HAP-1 (cell line): ENCODE measurements around the gene PRKCG.

ENCODE experiments used
- DNase-seq, 2 experiments: peaks; one replicate each; pipeline ENCODE4 v3.0.0-alpha.2; 2016 to 2020; ENCODE audit warnings: low spot score in 2 of 2
- H3K27me3 ChIP-seq: fragments of 250-450 bp; sonication (Bioruptor Pico); 2 replicates; pipeline ENCODE4 v1.5.1; 2020; ENCODE audit warnings: low read depth, mild to moderate bottlenecking, moderate library complexity
- H3K36me3 ChIP-seq: fragments of 250-450 bp; sonication (Bioruptor Pico); replicated peaks from 2 replicates; pipeline ENCODE4 v1.5.1; 2020; ENCODE audit warnings: mild to moderate bottlenecking
- H3K4me1 ChIP-seq: fragments of 250-450 bp; sonication (Bioruptor Pico); 2 replicates; pipeline ENCODE4 v1.5.1; 2020; ENCODE audit warnings: mild to moderate bottlenecking
- H3K4me3 ChIP-seq: fragments of 250-450 bp; sonication (Bioruptor Pico); 2 replicates; pipeline ENCODE4 v1.5.1; 2020; ENCODE audit warnings: mild to moderate bottlenecking, moderate library complexity
- H3K9me3 ChIP-seq: fragments of 250-450 bp; sonication (Bioruptor Pico); 2 replicates; pipeline ENCODE4 v1.5.1; 2020; ENCODE audit warnings: mild to moderate bottlenecking, moderate library complexity
- in situ Hi-C: fragments of 300-500 bp; cut with MboI; formaldehyde crosslinking; loops from 3 replicates; pipeline ENCODE4 v1.14.3; 2020; ENCODE audit warnings: low sequenced_read_pairs, inconsistent platforms, mixed read lengths

The PRKCG gene

DNA sequence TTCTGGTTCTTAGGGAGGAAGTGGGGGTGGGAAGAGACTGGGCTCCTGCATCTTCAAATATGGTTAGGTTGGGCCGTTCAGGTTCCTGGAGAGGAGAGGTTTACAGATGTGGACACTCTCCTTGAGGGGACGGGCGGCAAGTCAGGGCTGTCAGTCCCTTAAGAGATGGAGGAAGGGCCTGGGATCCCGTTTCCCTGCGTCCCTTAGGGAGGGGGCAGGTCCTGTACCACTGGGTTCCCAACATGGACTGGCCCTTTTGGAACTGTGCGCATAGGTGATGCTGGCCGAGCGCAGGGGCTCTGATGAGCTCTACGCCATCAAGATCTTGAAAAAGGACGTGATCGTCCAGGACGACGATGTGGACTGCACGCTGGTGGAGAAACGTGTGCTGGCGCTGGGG lies 16.2 kb downstream of the PRKCG start:
- H3K27me3 ChIP-seq: peaks cover 5% of the 10 kb centered on the region; the same call in 1 of the 2 replicates
- H3K4me1 ChIP-seq: no peaks in the 10 kb centered on the region
- no peaks in the 10 kb centered on the region for H3K36me3 ChIP-seq
- in situ Hi-C loops: no loop called here
- no peaks in the 10 kb centered on the region for H3K9me3 ChIP-seq
- no peak for DNase-seq
- no peak overlapping the region for H3K4me3 ChIP-seq

GRCh38 chr19:53898636-53899341 lies 16.8 kb downstream of the PRKCG start:
- no peaks in the 10 kb centered on the region for H3K9me3 ChIP-seq
- H3K36me3 ChIP-seq: no peaks in the 10 kb centered on the region
- DNase-seq: peak in 1 of 2 experiments; percentile 72
- no peak overlapping the region for H3K4me3 ChIP-seq
- peaks cover 5% of the 10 kb centered on the region; the same call in 1 of the 2 replicates for H3K27me3 ChIP-seq
- H3K4me1 ChIP-seq: no peaks in the 10 kb centered on the region
- in situ Hi-C loops: no loop called here

- in situ Hi-C loops: no loop called here
- H3K4me1 ChIP-seq: no peaks in the 10 kb centered on the region
- DNase-seq: no peak
- no peak overlapping the region for H3K4me3 ChIP-seq
- H3K9me3 ChIP-seq: no peaks in the 10 kb centered on the region
- peaks cover 7% of the 10 kb centered on the region; the same call in 1 of the 2 replicates for H3K27me3 ChIP-seq
- no peaks in the 10 kb centered on the region for H3K36me3 ChIP-seq
Observed at GRCh38 chr19:53900191-53900860, 18.3 kb downstream of the PRKCG start.

DNA sequence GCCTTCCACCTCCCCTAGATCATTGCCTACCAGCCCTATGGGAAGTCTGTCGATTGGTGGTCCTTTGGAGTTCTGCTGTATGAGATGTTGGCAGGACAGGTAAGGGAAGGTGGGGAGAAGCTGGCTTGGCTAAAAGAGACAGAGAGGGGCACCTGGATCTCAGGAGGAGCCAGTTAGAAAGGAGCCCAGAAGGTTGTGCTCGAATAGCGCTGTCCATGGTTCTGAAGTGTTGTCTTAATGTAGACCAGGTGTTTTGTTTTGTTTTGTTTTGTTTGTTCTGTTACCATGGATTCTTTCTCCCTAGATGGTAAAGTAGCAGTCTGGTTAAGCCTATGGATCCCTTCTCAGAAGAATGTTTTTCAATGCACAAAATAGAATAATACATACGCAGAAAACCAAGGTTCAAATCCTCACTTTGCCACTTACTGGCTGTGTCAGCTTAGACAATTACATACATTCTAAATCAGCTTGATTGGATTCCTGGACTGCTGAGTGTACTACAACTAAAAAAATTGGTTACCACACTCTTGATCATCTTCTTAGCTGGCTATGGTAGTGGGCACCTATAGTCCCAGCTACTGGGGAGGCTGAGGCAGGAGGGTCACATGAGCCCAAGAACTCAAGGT lies 21.2 kb downstream of the PRKCG start:
- Histone ChIP-seq H3K9me3 (no peaks in the 10 kb centered on the region), H3K27me3 (peaks cover 7% of the 10 kb centered on the region), H3K36me3 (no peaks in the 10 kb centered on the region), H3K4me1 (no peaks in the 10 kb centered on the region), H3K4me3 (no peak overlapping the region)
- DNase-seq: peak in 1 of 2 experiments; percentile 72
- in situ Hi-C loops: no loop called here

GRCh38 chr19:53904909-53905308 lies 22.9 kb downstream of the PRKCG start:
- Histone ChIP-seq H3K4me1 (no peaks in the 10 kb centered on the region), H3K9me3 (no peaks in the 10 kb centered on the region), H3K27me3 (peaks cover 10% of the 10 kb centered on the region), H3K4me3 (no peak overlapping the region), H3K36me3 (no peaks in the 10 kb centered on the region)
- DNase-seq: no peak
- in situ Hi-C loops: no loop called here

DNA sequence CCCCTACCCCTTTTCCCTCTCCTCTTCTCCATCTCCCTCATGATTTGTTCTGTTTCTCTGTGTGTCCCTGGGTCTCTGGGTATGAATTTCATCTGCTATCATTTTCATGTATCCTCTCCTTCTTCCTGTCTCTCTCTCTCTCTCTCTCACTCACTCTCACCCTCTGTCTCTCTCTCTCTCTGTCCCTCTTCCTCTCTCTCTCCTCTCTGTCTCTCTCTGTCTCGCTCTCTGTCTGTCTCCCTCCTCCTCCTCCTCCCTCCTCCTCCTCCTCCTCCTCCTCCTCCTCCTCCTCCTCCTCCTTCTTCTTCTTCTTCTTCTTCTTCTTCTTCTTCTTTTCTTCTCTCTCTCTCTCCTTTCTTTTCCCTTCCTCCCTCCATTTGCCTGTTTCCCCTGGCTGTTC lies 23.8 kb downstream of the PRKCG start:
- DNase-seq: no peak
- in situ Hi-C loops: no loop called here
- peaks cover 14% of the 10 kb centered on the region for H3K27me3 ChIP-seq

DNA sequence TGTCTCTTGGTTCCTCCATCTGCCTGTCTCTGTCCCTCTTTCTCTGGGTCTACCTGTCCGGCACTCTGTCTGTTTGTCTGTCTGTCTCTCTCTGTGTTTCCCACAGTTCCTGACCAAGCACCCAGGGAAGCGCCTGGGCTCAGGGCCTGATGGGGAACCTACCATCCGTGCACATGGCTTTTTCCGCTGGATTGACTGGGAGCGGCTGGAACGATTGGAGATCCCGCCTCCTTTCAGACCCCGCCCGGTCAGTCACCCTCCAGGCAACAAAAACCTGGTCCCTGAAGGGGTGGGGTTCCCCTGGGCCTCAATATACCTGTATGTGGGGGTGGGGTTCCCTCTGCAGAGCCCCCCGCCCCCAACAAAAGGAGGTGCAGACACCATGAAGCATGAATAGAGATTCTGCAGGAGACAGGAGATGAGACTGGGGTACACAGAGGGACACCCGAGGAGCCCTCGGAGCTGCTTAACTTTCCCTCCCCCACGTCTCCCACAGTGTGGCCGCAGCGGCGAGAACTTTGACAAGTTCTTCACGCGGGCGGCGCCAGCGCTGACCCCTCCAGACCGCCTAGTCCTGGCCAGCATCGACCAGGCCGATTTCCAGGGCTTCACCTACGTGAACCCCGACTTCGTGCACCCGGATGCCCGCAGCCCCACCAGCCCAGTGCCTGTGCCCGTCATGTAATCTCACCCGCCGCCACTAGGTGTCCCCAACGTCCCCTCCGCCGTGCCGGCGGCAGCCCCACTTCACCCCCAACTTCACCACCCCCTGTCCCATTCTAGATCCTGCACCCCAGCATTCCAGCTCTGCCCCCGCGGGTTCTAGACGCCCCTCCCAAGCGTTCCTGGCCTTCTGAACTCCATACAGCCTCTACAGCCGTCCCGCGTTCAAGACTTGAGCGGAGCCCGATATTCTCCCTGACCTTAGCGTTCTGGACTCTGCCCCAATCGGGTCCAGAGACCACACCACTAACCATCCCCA lies 24.5 kb downstream of the PRKCG start:
- no peaks in the 10 kb centered on the region for H3K9me3 ChIP-seq
- H3K36me3 ChIP-seq: no peaks in the 10 kb centered on the region
- no peaks in the 10 kb centered on the region for H3K4me1 ChIP-seq
- in situ Hi-C loops: no loop called here
- peaks cover 14% of the 10 kb centered on the region for H3K27me3 ChIP-seq
- peak in 1 of 2 experiments; percentile 74 for DNase-seq
- H3K4me3 ChIP-seq: no peak overlapping the region

More for the DNA sequence above, 23.8 kb downstream of the PRKCG start:
- no peaks in the 10 kb centered on the region for H3K36me3 ChIP-seq
- no peaks in the 10 kb centered on the region for H3K9me3 ChIP-seq
- H3K4me1 ChIP-seq: no peaks in the 10 kb centered on the region
- no peak overlapping the region for H3K4me3 ChIP-seq

- H3K9me3 ChIP-seq: no peaks in the 10 kb centered on the region
- peaks cover 14% of the 10 kb centered on the region for H3K27me3 ChIP-seq
- no peaks in the 10 kb centered on the region for H3K4me1 ChIP-seq
- in situ Hi-C loops: no loop called here
- no peak for DNase-seq
- no peaks in the 10 kb centered on the region for H3K36me3 ChIP-seq
- H3K4me3 ChIP-seq: no peak overlapping the region
Observed at GRCh38 chr19:53907193-53907581, 25.2 kb downstream of the PRKCG start.

DNA sequence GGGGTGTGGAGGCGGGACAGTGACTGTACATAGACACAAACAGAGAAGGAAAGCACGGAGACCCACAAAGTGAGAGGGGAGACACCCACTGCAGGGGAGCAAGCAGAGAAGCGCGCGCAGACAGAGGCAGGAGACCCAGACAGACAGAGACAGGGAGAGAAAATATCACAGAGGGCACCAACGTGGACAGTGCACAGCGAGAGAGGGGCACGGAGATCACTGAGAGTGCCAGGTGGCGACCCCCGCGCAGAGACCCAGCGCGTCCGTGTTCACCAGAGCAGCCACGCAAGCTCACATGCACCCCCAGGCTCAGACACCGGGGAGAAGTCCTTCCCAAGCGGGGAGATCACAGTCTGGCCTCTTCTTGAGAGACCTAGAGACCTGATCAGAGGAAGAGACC lies 25.7 kb downstream of the PRKCG start:
- peaks cover 14% of the 10 kb centered on the region for H3K27me3 ChIP-seq
- H3K4me3 ChIP-seq: peak overlapping the region; percentile 25
- no peaks in the 10 kb centered on the region for H3K36me3 ChIP-seq
- no peak for DNase-seq
- in situ Hi-C loops: no loop called here
- no peaks in the 10 kb centered on the region for H3K9me3 ChIP-seq
- H3K4me1 ChIP-seq: no peaks in the 10 kb centered on the region

DNA sequence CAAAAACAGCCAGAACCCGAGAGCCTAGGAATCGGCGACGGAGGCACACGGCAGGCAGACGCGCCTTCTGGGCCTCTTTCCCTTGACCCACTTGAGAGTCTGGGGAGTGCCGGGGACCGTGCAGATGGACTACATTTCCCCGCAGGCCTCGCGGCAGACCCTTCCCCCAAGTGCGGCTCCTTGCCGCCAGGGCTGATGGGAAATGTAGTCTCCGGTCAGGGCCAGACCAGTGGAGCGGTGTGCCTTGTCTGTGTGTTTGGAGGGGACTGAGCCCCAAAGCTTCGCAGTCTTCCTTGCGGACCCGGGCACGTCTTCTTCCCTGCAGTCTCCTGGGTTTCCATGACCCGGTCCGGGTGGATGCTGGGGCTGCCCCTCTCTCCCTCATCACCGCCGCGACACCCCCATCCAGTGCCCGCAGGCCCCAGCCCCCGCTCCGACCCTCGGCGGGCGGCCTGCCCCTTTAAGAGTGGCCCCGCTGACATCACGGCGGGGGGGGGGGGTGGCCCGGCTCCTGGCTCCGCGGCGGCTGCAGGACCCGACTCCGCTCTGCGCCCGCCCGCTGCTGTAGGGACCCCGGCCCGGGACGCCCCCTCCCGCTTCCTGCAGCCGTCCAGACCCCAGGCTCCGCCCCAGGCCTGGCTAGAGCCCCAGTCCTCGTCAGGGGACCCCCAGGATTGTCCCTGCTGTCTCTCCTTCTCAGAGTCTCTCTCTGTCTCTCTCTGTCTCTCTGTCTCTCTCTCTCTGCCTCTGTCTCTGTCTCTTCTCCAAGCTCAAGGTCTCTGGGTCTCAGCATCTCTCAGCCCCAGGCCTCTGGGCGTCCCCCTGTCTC lies 26.3 kb downstream of the PRKCG start:
- DNase-seq: peak; percentile 59 to 82
- Histone ChIP-seq H3K27me3 (peaks cover 14% of the 10 kb centered on the region), H3K4me3 (peak overlapping the region; percentile 25), H3K9me3 (no peaks in the 10 kb centered on the region), H3K36me3 (no peaks in the 10 kb centered on the region), H3K4me1 (no peaks in the 10 kb centered on the region)
- in situ Hi-C loops: no loop called here

GRCh38 chr19:53908935-53909415 lies 27.0 kb downstream of the PRKCG start, which contains the start of gene CACNG7:
Gene CACNG7 (plus strand): TSS chr19:53909278. CDS start chr19:53912832, 3,554 bp downstream.
- DNase-seq: peak in 1 of 2 experiments; percentile 67
- no peaks in the 10 kb centered on the region for H3K4me1 ChIP-seq
- H3K4me3 ChIP-seq: peak within 1 kb of the TSS; percentile 42
- no peaks in the 10 kb centered on the region for H3K9me3 ChIP-seq
- no peaks in the 10 kb centered on the region for H3K36me3 ChIP-seq
- in situ Hi-C loops: no loop called here
- H3K27me3 ChIP-seq: peaks cover 14% of the 10 kb centered on the region

GRCh38 chr19:53909471-53910169 lies 27.6 kb downstream of the PRKCG start:
- Histone ChIP-seq H3K4me1 (no peaks in the 10 kb centered on the region), H3K27me3 (peaks cover 14% of the 10 kb centered on the region), H3K9me3 (no peaks in the 10 kb centered on the region), H3K36me3 (no peaks in the 10 kb centered on the region), H3K4me3 (peak overlapping the region; percentile 42)
- DNase-seq: no peak
- in situ Hi-C loops: no loop called here
